ENCODE data around the gene ZNF74.

ZNF74 gene

DNA sequence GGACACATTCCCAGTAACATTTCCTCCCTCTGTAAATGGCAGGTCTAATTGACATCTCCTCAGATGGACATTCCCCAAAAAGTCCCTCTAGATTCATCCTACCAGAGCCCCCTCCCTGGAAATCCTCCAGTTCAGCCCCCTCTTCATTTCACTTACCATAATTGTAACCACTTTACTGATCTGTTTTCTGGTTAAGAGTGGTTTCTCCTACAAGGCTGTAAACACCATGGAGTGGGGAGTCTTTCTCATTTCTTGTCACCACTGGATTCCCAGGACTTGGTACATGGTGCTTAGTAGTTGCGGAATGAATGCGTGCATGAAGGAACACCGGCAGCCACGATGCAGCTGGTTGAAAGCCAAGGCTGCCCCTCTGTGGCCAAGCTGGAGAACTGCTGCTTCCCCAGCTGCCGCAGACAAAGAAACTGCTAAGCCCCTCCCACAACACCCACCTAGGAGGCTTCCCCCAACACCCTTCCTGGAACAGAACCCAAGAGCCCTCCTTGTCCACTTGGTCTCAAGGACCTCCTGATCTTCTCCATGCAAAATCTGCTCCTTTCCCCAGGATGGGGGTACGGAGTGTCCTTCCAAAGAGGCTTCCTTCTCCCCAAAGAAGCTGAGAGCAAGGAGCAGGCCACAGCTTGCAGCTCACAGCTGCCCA, 62.2 kb downstream of the ZNF74 start:
- no peak for TF ChIP-seq TAF1 (IDR thresholded peaks at IDR 0.05; ENCODE audit: borderline replicate concordance, low read depth, low read length)
- TF ChIP-seq POLR2A (IDR thresholded peaks at IDR 0.05; ENCODE audit: low read depth, low read length): no peak
- no peak for TF ChIP-seq POLR2AphosphoS5 (IDR thresholded peaks at IDR 0.05; ENCODE audit: low read depth, low read length)
- DNase-seq (ENCODE audit: insufficient read length) (no peak), FAIRE-seq (peak; percentile 94)

DNA sequence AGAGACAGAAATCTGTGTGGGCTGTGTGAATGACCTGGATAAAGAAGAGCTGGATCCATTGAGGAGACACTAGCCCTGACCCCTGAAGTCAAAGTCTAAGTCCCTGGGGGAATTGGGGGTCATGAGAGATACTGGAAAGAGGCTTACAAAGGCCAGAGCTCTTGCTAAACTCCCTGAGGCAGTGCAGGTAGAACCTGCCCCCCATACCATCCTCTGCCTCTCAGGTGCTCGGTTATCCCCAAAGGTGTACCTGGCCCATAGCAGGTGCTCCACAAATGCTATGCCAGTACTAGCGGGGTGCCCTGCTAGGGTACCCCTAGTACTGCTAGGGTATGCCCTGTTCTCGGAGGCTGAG, 62.7 kb downstream of the ZNF74 start:
- FAIRE-seq: no peak
- no peak for DNase-seq (ENCODE audit: insufficient read length)
- TF ChIP-seq TAF1 (IDR thresholded peaks at IDR 0.05; ENCODE audit: borderline replicate concordance, low read depth, low read length): no peak

DNA sequence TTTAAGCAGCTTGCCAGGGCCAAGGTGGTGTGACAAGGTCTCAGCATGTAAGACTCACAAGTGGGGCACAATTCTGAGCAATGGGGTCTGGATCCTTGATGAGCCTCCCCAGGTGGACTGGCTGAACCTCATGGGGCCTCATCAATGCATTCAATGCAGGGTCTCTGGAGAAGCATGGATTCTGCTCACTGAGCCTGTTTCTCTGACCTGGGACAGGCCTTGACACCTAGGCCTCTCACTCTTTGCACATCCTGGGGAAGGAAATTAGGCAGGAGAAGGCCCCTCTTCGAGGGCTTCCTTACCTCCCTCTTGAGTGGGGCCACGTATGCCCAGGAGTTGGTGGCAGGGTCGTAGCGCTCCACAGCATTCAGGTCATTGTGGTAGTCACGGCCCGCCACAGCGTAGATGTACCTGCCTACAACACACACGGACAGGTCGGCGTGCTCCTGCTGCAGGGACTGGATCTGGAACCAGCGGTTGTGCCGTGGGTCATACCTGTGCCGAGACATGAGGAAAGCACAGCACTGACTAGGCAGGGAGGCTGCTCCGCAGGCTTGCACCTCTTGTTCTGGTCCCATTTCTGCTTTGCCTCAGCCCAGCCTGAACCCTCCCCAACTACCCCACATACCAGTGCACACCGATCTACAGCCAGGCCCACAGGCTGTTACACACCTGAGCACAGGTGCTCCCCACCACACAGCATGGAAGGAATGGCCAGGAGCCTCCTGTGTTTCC, 63.7 kb downstream of the ZNF74 start:
- TF ChIP-seq POLR2A (IDR thresholded peaks at IDR 0.05; ENCODE audit: low read depth, low read length): no peak
- no peak for TF ChIP-seq TAF1 (IDR thresholded peaks at IDR 0.05; ENCODE audit: borderline replicate concordance, low read depth, low read length)
- TF ChIP-seq POLR2AphosphoS5 (IDR thresholded peaks at IDR 0.05; ENCODE audit: low read depth, low read length): no peak
- no peak for DNase-seq (ENCODE audit: insufficient read length)
- no peak for FAIRE-seq

Measured in GM12892 (cell line).